H1 (cell line): ENCODE data around the gene KCNE4. TPM values are rescaled to one million over a fixed set of nuclear protein-coding genes. Genes with fewer than 3 reads are reported as not detected.

ENCODE experiments used
- RAD21 ChIP-seq, 2 experiments: IDR thresholded peaks in 1 of 2; conservative IDR thresholded peaks in 1 of 2; 2 replicates each; pipeline ENCODE4 v1.6.1; 2011; ENCODE audit warnings: low read depth in 2 of 2, low read length in 2 of 2, improper control_type of control experiment in 1 of 2, inconsistent platforms in 1 of 2, mild to moderate bottlenecking in 1 of 2, moderate library complexity in 1 of 2
- polyA plus RNA-seq, 7 experiments: library from polyadenylated mRNA; depleted of rRNA in 3 of 7; stranded (reverse) in 5 of 7; unstranded in 2 of 7; fragments of >200 nt in 5 of 7; fragments of 200-250 nt in 2 of 7; gene quantifications; 1 replicate in 5 of 7; 2 replicates in 1 of 7; 4 replicates in 1 of 7; pipeline versions ENCODE4 v1.2.1 to v1.2.3, GENCODE V29; 2011 to 2013; ENCODE audit warnings: missing spikeins in 2 of 7, mixed read lengths in 2 of 7
- total RNA-seq: library from RNA; stranded (reverse); fragmentation: NEBNext Ultra II Directional; extraction: Animal tissue kit (Norgen Biotek cat#: 25700); gene quantifications from 2 replicates; pipeline ENCODE4 v1.2.1, GENCODE V29; 2021
- TF ChIP-seq, protein P1 (sequence below): fragments of 300-600 bp; sonication (generic); IDR thresholded peaks from 2 replicates; pipeline ENCODE4 v1.7.1; 2012; ENCODE audit warnings: low read length, moderate library complexity, mild to moderate bottlenecking, inconsistent platforms; ENCODE audit not compliant: insufficient replicate concordance

Gene KCNE4
- total and polyA plus RNA-seq, 2 of the 8 experiments (the other 6 are each of a cell fraction or from before 2014, with no cell fraction given) = 0.08 to 0.09 TPM

DNA sequence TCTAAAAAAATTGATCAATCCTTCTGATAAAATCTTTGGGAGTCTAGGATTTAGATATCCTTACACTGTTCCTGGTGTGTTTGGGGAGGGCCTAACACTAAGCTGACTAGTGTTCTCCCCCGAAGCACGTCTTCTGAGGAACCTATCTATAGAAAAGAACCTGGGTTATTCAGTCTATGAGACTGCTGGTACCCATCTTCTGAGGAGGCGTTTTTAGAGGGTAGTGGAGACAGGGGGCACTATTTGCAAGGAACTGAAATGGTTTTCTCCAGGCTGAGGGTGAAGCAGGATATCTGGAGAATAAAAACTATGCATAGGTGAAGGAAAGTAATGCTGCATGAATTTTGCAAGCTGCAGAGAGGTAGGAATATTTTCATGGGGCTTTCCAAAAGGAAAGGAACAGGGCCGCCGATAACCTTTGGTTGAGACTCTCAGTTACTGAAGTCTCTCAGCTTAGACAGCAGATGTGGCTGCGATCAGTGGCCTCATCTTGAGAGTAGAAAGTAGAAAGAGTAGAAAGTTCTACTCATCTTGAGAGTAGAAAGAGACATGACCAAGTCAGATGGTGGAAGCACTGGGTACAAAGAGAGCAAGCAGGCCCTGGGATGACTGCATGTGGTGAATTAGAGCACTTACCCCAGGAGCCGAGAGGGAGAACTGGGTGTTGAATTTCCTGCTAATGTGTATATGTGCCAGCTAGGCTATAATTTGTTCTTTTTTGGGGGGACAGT lies 31.8 kb upstream of the KCNE4 start (continued):
- TF ChIP-seq, protein P1, sequence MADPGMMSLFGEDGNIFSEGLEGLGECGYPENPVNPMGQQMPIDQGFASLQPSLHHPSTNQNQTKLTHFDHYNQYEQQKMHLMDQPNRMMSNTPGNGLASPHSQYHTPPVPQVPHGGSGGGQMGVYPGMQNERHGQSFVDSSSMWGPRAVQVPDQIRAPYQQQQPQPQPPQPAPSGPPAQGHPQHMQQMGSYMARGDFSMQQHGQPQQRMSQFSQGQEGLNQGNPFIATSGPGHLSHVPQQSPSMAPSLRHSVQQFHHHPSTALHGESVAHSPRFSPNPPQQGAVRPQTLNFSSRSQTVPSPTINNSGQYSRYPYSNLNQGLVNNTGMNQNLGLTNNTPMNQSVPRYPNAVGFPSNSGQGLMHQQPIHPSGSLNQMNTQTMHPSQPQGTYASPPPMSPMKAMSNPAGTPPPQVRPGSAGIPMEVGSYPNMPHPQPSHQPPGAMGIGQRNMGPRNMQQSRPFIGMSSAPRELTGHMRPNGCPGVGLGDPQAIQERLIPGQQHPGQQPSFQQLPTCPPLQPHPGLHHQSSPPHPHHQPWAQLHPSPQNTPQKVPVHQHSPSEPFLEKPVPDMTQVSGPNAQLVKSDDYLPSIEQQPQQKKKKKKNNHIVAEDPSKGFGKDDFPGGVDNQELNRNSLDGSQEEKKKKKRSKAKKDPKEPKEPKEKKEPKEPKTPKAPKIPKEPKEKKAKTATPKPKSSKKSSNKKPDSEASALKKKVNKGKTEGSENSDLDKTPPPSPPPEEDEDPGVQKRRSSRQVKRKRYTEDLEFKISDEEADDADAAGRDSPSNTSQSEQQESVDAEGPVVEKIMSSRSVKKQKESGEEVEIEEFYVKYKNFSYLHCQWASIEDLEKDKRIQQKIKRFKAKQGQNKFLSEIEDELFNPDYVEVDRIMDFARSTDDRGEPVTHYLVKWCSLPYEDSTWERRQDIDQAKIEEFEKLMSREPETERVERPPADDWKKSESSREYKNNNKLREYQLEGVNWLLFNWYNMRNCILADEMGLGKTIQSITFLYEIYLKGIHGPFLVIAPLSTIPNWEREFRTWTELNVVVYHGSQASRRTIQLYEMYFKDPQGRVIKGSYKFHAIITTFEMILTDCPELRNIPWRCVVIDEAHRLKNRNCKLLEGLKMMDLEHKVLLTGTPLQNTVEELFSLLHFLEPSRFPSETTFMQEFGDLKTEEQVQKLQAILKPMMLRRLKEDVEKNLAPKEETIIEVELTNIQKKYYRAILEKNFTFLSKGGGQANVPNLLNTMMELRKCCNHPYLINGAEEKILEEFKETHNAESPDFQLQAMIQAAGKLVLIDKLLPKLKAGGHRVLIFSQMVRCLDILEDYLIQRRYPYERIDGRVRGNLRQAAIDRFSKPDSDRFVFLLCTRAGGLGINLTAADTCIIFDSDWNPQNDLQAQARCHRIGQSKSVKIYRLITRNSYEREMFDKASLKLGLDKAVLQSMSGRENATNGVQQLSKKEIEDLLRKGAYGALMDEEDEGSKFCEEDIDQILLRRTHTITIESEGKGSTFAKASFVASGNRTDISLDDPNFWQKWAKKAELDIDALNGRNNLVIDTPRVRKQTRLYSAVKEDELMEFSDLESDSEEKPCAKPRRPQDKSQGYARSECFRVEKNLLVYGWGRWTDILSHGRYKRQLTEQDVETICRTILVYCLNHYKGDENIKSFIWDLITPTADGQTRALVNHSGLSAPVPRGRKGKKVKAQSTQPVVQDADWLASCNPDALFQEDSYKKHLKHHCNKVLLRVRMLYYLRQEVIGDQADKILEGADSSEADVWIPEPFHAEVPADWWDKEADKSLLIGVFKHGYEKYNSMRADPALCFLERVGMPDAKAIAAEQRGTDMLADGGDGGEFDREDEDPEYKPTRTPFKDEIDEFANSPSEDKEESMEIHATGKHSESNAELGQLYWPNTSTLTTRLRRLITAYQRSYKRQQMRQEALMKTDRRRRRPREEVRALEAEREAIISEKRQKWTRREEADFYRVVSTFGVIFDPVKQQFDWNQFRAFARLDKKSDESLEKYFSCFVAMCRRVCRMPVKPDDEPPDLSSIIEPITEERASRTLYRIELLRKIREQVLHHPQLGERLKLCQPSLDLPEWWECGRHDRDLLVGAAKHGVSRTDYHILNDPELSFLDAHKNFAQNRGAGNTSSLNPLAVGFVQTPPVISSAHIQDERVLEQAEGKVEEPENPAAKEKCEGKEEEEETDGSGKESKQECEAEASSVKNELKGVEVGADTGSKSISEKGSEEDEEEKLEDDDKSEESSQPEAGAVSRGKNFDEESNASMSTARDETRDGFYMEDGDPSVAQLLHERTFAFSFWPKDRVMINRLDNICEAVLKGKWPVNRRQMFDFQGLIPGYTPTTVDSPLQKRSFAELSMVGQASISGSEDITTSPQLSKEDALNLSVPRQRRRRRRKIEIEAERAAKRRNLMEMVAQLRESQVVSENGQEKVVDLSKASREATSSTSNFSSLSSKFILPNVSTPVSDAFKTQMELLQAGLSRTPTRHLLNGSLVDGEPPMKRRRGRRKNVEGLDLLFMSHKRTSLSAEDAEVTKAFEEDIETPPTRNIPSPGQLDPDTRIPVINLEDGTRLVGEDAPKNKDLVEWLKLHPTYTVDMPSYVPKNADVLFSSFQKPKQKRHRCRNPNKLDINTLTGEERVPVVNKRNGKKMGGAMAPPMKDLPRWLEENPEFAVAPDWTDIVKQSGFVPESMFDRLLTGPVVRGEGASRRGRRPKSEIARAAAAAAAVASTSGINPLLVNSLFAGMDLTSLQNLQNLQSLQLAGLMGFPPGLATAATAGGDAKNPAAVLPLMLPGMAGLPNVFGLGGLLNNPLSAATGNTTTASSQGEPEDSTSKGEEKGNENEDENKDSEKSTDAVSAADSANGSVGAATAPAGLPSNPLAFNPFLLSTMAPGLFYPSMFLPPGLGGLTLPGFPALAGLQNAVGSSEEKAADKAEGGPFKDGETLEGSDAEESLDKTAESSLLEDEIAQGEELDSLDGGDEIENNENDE = no peak
- peak; percentile 25 to 41; a peak in 2 of 4 replicates for TF ChIP-seq RAD21 (IDR thresholded peaks at IDR 0.05 in 1 of 2, conservative IDR thresholded peaks at IDR 0.05 in 1 of 2; ENCODE audit: low read depth in 2 of 2, low read length in 2 of 2)
